Cardiac fibroblast (primary cell): ENCODE results near the gene JADE2.
"Not testable (repeated sequence)": the region's sequence is repeated elsewhere in the genome, so short reads cannot be mapped to it uniquely, and the experiment has no call there.

Experiments
- DNase-seq, 2 donors: peaks; one replicate each; pipeline versions ENCODE4 v3.0.0 to v3.0.0-alpha.2; 2010; ENCODE audit warnings: low read depth in 2 of 2
- H3K4me3 ChIP-seq, 2 donors: replicated peaks in 1 of 2; 1 replicate in 1 of 2; 2 replicates in 1 of 2; pipeline ENCODE4 v1.5.1; 2011; ENCODE audit warnings: low read depth in 2 of 2, low read length in 2 of 2, mild to moderate bottlenecking in 2 of 2, moderate library complexity in 1 of 2
- TF ChIP-seq, protein P1 (sequence below): IDR thresholded peaks from one replicate; pipeline ENCODE4 v1.5.1; 2011; ENCODE audit warnings: low read depth, mild to moderate bottlenecking, low read length, inconsistent platforms

The JADE2 gene

DNA sequence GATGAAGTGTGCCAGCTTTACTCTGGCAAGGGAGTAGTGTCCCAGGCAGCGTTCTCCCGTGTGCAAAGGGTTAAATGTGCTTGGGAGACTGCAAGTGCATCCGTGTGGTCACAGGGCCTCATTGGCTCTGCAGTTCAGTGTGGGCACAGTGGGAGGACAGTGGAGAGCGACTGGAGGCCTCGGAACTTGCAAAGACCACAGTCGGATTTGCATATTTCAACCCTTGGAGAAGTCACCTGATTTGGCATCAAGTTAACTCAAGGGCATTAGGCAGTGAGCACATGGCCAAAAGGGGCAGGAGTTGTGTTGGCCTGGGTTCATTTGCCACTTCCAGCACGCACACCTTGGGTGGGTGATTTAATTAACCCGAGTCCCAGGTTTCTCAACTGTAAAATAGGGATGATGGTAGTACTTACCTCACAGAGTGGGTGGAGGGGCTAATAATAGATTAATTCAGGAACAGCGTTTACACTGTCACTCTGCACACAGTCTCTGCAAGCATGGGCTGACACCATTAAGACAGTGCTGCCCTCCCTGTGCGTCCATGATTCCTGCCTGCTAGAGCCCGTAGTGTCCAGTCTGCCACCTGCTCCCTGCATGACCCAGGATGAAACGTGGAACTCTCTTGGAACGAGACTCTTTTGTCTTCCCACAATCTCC, 22.7 kb downstream of the JADE2 start:
- no peak overlapping the region for H3K4me3 ChIP-seq
- no peak for DNase-seq
- TF ChIP-seq, protein P1, sequence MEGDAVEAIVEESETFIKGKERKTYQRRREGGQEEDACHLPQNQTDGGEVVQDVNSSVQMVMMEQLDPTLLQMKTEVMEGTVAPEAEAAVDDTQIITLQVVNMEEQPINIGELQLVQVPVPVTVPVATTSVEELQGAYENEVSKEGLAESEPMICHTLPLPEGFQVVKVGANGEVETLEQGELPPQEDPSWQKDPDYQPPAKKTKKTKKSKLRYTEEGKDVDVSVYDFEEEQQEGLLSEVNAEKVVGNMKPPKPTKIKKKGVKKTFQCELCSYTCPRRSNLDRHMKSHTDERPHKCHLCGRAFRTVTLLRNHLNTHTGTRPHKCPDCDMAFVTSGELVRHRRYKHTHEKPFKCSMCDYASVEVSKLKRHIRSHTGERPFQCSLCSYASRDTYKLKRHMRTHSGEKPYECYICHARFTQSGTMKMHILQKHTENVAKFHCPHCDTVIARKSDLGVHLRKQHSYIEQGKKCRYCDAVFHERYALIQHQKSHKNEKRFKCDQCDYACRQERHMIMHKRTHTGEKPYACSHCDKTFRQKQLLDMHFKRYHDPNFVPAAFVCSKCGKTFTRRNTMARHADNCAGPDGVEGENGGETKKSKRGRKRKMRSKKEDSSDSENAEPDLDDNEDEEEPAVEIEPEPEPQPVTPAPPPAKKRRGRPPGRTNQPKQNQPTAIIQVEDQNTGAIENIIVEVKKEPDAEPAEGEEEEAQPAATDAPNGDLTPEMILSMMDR, result no peak

DNA sequence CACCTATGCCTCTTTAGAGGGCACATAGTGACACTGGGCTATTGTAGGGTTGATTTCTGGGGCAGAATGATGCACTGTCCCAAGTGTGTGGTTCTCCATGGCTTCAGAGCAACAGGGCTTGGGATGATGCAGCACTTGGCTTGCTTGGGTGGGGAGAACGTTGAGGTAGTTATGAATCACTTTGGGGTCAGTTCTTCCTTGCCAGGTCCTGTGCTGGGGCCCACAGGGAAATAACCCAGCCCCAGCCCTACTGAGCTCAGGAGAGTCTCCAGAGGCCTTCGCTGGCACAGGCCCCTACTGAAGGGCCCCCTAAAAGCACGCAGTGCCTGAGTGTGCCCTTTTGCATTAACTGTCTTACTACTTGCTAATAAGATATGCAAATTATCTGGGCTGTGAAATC, 24.2 kb downstream of the JADE2 start:
- H3K4me3 ChIP-seq, result no peak overlapping the region
- TF ChIP-seq, protein P1, result no peak
- peak; percentile 60 to 93 for DNase-seq

DNA sequence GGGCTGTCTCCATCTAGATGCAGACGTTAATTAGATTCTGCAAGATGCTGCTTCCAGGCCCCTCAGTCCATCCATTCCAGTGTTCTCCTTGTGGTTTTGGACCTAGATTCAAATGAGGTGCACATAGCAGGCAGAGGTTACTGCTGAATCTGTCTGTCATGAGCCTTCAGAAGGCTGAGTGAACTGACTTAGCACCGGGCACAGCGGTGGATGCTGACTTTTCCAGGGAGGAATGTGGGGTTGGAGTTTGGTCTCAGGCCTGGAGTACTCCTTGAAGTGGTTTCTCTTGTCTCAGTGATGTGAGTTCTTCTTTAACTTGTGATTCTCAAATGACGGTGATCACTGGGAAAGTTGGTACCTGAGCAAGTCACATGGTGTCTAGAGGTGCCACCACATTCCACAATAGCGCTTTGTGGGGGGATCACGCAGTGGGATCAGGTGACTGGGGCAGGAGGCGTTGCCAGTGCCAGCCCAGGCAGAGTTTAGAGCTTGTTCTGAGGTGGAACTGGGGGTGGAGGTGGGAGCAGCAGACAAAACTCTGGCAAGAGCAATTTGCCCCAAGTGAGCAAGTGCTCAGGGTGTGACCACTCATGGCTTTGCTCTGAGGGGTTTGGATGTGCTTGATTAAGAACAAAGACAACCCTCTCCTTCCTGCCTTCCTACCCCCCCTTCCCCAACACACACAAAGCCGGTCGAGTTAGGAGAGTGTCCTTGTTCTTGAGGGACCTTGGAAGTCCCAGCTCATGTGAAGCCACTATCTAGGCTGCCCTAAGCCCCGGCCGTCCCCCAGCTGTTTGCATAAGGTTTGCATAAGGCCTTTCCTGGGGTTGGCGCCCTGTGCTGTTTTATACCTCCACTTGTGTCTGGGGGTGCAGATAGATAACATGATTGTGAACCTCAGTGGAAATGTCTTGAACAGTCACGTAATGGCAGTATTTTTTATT, 25.1 kb downstream of the JADE2 start:
- no peak overlapping the region for H3K4me3 ChIP-seq
- DNase-seq, result peak in 1 of 2 donors; percentile 34
- TF ChIP-seq, protein P1, result no peak

DNA sequence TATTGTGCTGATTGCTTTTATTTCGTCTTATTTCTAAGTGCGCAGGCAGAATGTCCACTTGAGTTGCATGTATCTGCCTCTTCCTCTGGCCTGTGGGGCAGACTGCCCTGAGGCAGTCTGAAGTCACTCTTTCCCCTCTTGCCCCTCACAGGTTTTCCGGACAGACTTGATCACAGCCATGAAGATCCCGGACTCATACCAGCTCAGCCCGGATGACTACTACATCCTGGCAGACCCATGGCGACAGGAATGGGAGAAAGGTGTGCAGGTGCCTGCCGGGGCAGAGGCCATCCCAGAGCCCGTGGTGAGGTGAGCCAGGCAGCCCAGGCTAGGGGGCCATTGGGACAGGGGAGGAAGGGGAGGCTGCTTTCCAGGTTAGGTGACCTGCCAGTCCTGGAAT, 26.4 kb downstream of the JADE2 start:
- no peak overlapping the region for H3K4me3 ChIP-seq
- TF ChIP-seq, protein P1, result no peak
- peak in 1 of 2 donors; percentile 35 for DNase-seq

DNA sequence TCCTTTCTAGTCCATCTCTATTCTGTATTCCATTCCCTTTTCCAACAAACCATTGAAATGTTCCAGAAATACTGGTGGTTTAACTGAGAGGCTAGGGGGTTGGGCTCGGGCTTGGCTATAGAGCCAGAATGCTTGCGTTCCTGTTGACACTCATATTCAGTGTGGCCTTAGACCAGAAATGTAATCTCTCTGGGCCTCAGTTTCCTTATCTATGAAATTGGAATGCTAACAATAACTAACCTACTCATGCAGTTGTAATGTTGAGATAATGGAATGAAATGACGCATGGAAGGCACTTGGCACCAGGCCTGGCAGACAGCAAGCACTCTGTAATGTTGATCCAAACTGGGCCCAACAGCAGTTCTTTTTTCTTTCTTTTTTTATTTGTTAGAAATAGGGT, 26.8 kb downstream of the JADE2 start:
- TF ChIP-seq, protein P1, result no peak
- H3K4me3 ChIP-seq, result no peak overlapping the region
- peak; percentile 96 to 99 for DNase-seq

DNA sequence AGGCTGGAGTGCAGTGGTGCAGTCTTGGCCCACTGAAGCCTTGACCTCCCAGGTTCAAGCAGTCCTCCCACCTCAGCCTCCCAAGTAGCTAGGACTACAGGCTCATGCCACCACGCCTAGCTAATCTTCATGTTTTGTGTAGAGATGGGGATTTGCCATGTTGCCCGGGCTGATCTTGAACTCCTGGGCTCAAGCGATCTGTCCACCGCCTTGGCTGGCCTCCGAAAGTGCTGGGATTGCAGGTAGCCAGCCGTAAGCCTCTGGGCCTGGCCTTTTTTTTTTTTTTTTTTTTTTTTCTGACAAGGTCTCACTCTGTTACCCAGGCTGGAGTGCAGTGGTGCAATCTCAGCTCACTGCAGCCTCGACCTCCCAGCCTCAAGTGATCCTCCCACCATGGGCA, 27.2 kb downstream of the JADE2 start:
- not testable (repeated sequence) for H3K4me3 ChIP-seq
- peak in 1 of 2 donors; percentile 47 for DNase-seq

DNA sequence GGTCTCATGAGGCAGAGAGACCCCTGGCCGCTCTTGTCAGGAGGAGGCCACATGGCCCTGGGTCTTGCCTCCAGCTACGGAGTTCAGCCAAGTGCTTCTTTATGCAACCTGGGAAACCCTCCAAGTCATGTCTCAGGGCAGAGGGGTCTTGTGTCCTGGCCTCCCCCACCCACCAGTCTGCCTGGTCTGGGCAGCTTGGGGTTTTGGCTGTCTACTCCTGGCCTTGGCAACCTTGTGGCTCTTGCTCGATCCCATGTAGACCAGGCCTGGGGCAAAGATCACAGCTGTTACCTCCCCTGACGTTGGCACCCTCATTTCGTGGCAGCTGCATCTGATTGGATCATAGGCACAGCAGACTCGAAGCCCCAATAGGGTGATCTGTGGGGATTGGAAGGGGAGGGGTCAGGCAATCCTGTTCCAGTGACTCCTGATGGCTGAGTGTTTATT, 28.4 kb downstream of the JADE2 start:
- TF ChIP-seq, protein P1, result no peak
- no peak overlapping the region for H3K4me3 ChIP-seq
- DNase-seq, result peak in 1 of 2 donors; percentile 68
